ENCODE measurements around the gene AUNIP.

Gene AUNIP

GRCh38 chr1:25858494-25858893 is 763 bp downstream of the AUNIP start:
- DNase-seq (ENCODE audit: low read depth): peak; percentile 62
- peak overlapping the region; percentile 95 for H3K4me3 ChIP-seq (ENCODE audit: low read depth, low read length)
- TF ChIP-seq MAX (IDR thresholded peaks at IDR 0.05; ENCODE audit: low read depth, low read length) (no peak), MYC (IDR thresholded peaks at IDR 0.05; ENCODE audit: low read depth, low read length) (no peak), POLR2A (IDR thresholded peaks at IDR 0.05; ENCODE audit: extremely low read depth, insufficient read length) (no peak), CTCF (IDR thresholded peaks at IDR 0.05; ENCODE audit: low read depth, low read length) (no peak)

- H3K4me3 ChIP-seq (ENCODE audit: low read depth, low read length): no peak overlapping the region
- TF ChIP-seq CTCF (IDR thresholded peaks at IDR 0.05; ENCODE audit: low read depth, low read length) (no peak), POLR2A (IDR thresholded peaks at IDR 0.05; ENCODE audit: extremely low read depth, insufficient read length) (no peak), MAX (IDR thresholded peaks at IDR 0.05; ENCODE audit: low read depth, low read length) (no peak), MYC (IDR thresholded peaks at IDR 0.05; ENCODE audit: low read depth, low read length) (no peak)
- DNase-seq (ENCODE audit: low read depth): no peak
Measured at GRCh38 chr1:25856856-25857255, 2.4 kb downstream of the AUNIP start.

- no peak for TF ChIP-seq CTCF (IDR thresholded peaks at IDR 0.05; ENCODE audit: low read depth, low read length)
- no peak for TF ChIP-seq MYC (IDR thresholded peaks at IDR 0.05; ENCODE audit: low read depth, low read length)
- no peak for TF ChIP-seq POLR2A (IDR thresholded peaks at IDR 0.05; ENCODE audit: extremely low read depth, insufficient read length)
- TF ChIP-seq MAX (IDR thresholded peaks at IDR 0.05; ENCODE audit: low read depth, low read length): no peak
- H3K4me3 ChIP-seq (ENCODE audit: low read depth, low read length): no peak overlapping the region
- DNase-seq (ENCODE audit: low read depth): no peak
Measured at GRCh38 chr1:25854554-25854953, 4.7 kb downstream of the AUNIP start.

- no peak for TF ChIP-seq MAX (IDR thresholded peaks at IDR 0.05; ENCODE audit: low read depth, low read length)
- TF ChIP-seq POLR2A (IDR thresholded peaks at IDR 0.05; ENCODE audit: extremely low read depth, insufficient read length): no peak
- TF ChIP-seq CTCF (IDR thresholded peaks at IDR 0.05; ENCODE audit: low read depth, low read length): no peak
- no peak for TF ChIP-seq MYC (IDR thresholded peaks at IDR 0.05; ENCODE audit: low read depth, low read length)
- no peak overlapping the region for H3K4me3 ChIP-seq (ENCODE audit: low read depth, low read length)
- no peak for DNase-seq (ENCODE audit: low read depth)
Measured at GRCh38 chr1:25848531-25848930, 10.7 kb downstream of the AUNIP start.

- no peak for DNase-seq (ENCODE audit: low read depth)
- no peak overlapping the region for H3K4me3 ChIP-seq (ENCODE audit: low read depth, low read length)
- TF ChIP-seq CTCF (IDR thresholded peaks at IDR 0.05; ENCODE audit: low read depth, low read length) (no peak), MYC (IDR thresholded peaks at IDR 0.05; ENCODE audit: low read depth, low read length) (no peak), POLR2A (IDR thresholded peaks at IDR 0.05; ENCODE audit: extremely low read depth, insufficient read length) (no peak), MAX (IDR thresholded peaks at IDR 0.05; ENCODE audit: low read depth, low read length) (no peak)
Measured at GRCh38 chr1:25847929-25848328, 11.3 kb downstream of the AUNIP start.

GRCh38 chr1:25845664-25846063 is 13.6 kb downstream of the AUNIP start:
- H3K4me3 ChIP-seq (ENCODE audit: low read depth, low read length): no peak overlapping the region
- TF ChIP-seq POLR2A (IDR thresholded peaks at IDR 0.05; ENCODE audit: extremely low read depth, insufficient read length) (no peak), CTCF (IDR thresholded peaks at IDR 0.05; ENCODE audit: low read depth, low read length) (no peak), MYC (IDR thresholded peaks at IDR 0.05; ENCODE audit: low read depth, low read length) (no peak), MAX (IDR thresholded peaks at IDR 0.05; ENCODE audit: low read depth, low read length) (no peak)
- no peak for DNase-seq (ENCODE audit: low read depth)
